ENCODE measurements around the gene OR2L8.
"Not testable (repeated sequence)": the region's sequence is repeated elsewhere in the genome, so short reads cannot be mapped to it uniquely, and the experiment has no call there.

GRCh38 chr1:247936965-247937734 is 11.5 kb upstream of the OR2L8 start:
- TF ChIP-seq POLR2A, CTCF (IDR thresholded peaks at IDR 0.05): not testable (repeated sequence)

Measured in lower leg skin (tissue), 3 donors.